Breast epithelium (tissue), 4 donors: ENCODE measurements around the gene RCAN1. TPM values are rescaled to one million over a fixed set of nuclear protein-coding genes. Genes with fewer than 3 reads are reported as not detected.

Experiments used
- DNase-seq, 2 donors: peaks; one replicate each; pipeline ENCODE4 v3.0.0-alpha.2; 2019; ENCODE audit warnings: low spot score in 2 of 2
- H3K27ac ChIP-seq, 2 donors: fragments of 200-600 bp; sonication (generic) in 1 of 2; one replicate each; pipeline ENCODE4 v1.5.1; 2016 to 2019; ENCODE audit warnings: mild to moderate bottlenecking in 1 of 2
- H3K27me3 ChIP-seq, 2 donors: fragments of 200-600 bp; sonication (generic) in 1 of 2; one replicate each; pipeline versions ENCODE4 v1.5.1 to v1.6.0; 2017 to 2019; ENCODE audit warnings: control low read depth in 1 of 2, mild to moderate bottlenecking in 1 of 2
- H3K36me3 ChIP-seq: fragments of 200-600 bp; one replicate; pipeline ENCODE4 v1.5.1; 2019
- H3K4me1 ChIP-seq, 2 donors: fragments of 200-600 bp; sonication (generic); one replicate each; pipeline ENCODE4 v1.5.1; 2016 to 2019; ENCODE audit warnings: control low read depth in 1 of 2
- H3K4me3 ChIP-seq, 3 donors: fragments of 200-600 bp; sonication (generic); 1 replicate in 2 of 3; 2 replicates in 1 of 3; pipeline ENCODE4 v1.5.1; 2016 to 2019; ENCODE audit warnings: mild to moderate bottlenecking in 3 of 3, moderate library complexity in 2 of 3
- H3K9me3 ChIP-seq, 2 donors: fragments of 200-600 bp; sonication (generic) in 1 of 2; one replicate each; pipeline ENCODE4 v1.5.1; 2016 to 2019; ENCODE audit warnings: control low read depth in 1 of 2
- CTCF ChIP-seq, 3 donors: fragments of 450-650 bp; IDR thresholded peaks; one replicate each; pipeline ENCODE4 v1.5.1; 2016 to 2017; ENCODE audit warnings: antibody characterized with exemption in 3 of 3, mild to moderate bottlenecking in 3 of 3, moderate library complexity in 3 of 3
- POLR2A ChIP-seq: fragments of 450-650 bp; IDR thresholded peaks from one replicate; pipeline ENCODE4 v1.6.1; 2016; ENCODE audit warnings: antibody characterized with exemption, mild to moderate bottlenecking, moderate library complexity
- POLR2AphosphoS5 ChIP-seq, 3 donors: sonication (generic); formaldehyde crosslinking; IDR thresholded peaks; one replicate each; pipeline ENCODE4 v1.6.1; 2017; ENCODE audit warnings: antibody characterized with exemption in 3 of 3
- intact Hi-C: fragments of 100-400 bp; cut with DNase I; formaldehyde crosslinking; loops from one replicate; pipeline ENCODE4 v1.15.1; 2023; ENCODE audit warnings: low total_unique reads
- total RNA-seq, 3 donors: library from RNA; depleted of rRNA; stranded (reverse); fragments of >200 nt; gene quantifications; one replicate each; pipeline ENCODE4 v1.1.0, GENCODE V29; 2016

Gene RCAN1
- total RNA-seq, 3 donors from 2014 or later = 30.1 to 73.0 (median 47.9) TPM

GRCh38 chr21:34511181-34511580 lies 103.7 kb downstream of the RCAN1 start:
- H3K36me3 ChIP-seq = no peaks in the 10 kb centered on the region
- TF ChIP-seq POLR2A (no peak), POLR2AphosphoS5 (IDR thresholded peaks at IDR 0.05) (no peak), CTCF (IDR thresholded peaks at IDR 0.05) (no peak)
- no peak for DNase-seq
- H3K4me3 ChIP-seq = peak overlapping the region in 1 of 3 donors; percentile 22
- peak overlapping the region in 1 of 2 donors; percentile 49 for H3K27ac ChIP-seq
- no peaks in the 10 kb centered on the region for H3K9me3 ChIP-seq
- no peaks in the 10 kb centered on the region for H3K4me1 ChIP-seq
- no peaks in the 10 kb centered on the region for H3K27me3 ChIP-seq
- intact Hi-C loops = no loop called here

- Histone ChIP-seq H3K27ac (no peak overlapping the region), H3K9me3 (no peaks in the 10 kb centered on the region), H3K4me3 (peak overlapping the region in 1 of 3 donors; percentile 22), H3K27me3 (no peaks in the 10 kb centered on the region), H3K4me1 (no peaks in the 10 kb centered on the region), H3K36me3 (no peaks in the 10 kb centered on the region)
- TF ChIP-seq CTCF (IDR thresholded peaks at IDR 0.05) (peak; percentile 11 to 65 (median 36)), POLR2A (no peak)
- intact Hi-C loops = no loop called here
- peak; percentile 35 to 62 for DNase-seq
Measured at GRCh38 chr21:34510148-34511142, 104.5 kb downstream of the RCAN1 start.

GRCh38 chr21:34509151-34509550 lies 105.8 kb downstream of the RCAN1 start:
- no peak for TF ChIP-seq POLR2A
- no peak for TF ChIP-seq POLR2AphosphoS5 (IDR thresholded peaks at IDR 0.05)
- no peak for TF ChIP-seq CTCF (IDR thresholded peaks at IDR 0.05)
- no peaks in the 10 kb centered on the region for H3K27me3 ChIP-seq
- no peaks in the 10 kb centered on the region for H3K4me1 ChIP-seq
- intact Hi-C loops = no loop called here
- no peak for DNase-seq
- H3K4me3 ChIP-seq = no peak overlapping the region
- H3K36me3 ChIP-seq = no peaks in the 10 kb centered on the region
- no peak overlapping the region for H3K27ac ChIP-seq
- H3K9me3 ChIP-seq = no peaks in the 10 kb centered on the region

GRCh38 chr21:34504595-34504994 lies 110.3 kb downstream of the RCAN1 start:
- intact Hi-C loops = no loop called here
- DNase-seq = no peak
- no peak for TF ChIP-seq POLR2AphosphoS5 (IDR thresholded peaks at IDR 0.05)
- no peak for TF ChIP-seq POLR2A
- no peak for TF ChIP-seq CTCF (IDR thresholded peaks at IDR 0.05)
- Histone ChIP-seq H3K9me3 (no peaks in the 10 kb centered on the region), H3K27ac (no peak overlapping the region), H3K4me1 (no peaks in the 10 kb centered on the region), H3K36me3 (no peaks in the 10 kb centered on the region), H3K27me3 (no peaks in the 10 kb centered on the region), H3K4me3 (no peak overlapping the region)

GRCh38 chr21:34502480-34503106 lies 112.3 kb downstream of the RCAN1 start:
- intact Hi-C loops = no loop called here
- peaks cover 6 to 8% of the 10 kb centered on the region in 2 donors for H3K9me3 ChIP-seq
- H3K36me3 ChIP-seq = no peaks in the 10 kb centered on the region
- no peaks in the 10 kb centered on the region for H3K27me3 ChIP-seq
- H3K4me3 ChIP-seq = no peak overlapping the region
- H3K4me1 ChIP-seq = no peaks in the 10 kb centered on the region
- no peak for TF ChIP-seq POLR2AphosphoS5 (IDR thresholded peaks at IDR 0.05)
- no peak for TF ChIP-seq CTCF (IDR thresholded peaks at IDR 0.05)
- TF ChIP-seq POLR2A = no peak
- H3K27ac ChIP-seq = no peak overlapping the region
- DNase-seq = no peak
